GM23248 (cell line): ENCODE results near the gene CADPS2.

Experiments used
- EZH2 ChIP-seq: fragments of 200-600 bp; sonication (generic); IDR thresholded peaks from 2 replicates; pipeline ENCODE4 v1.6.1; 2018; ENCODE audit warnings: antibody characterized with exemption, mild to moderate bottlenecking; ENCODE audit not compliant: insufficient read depth, poor library complexity, severe bottlenecking
- EZH2phosphoT487 ChIP-seq: fragments of 200-600 bp; sonication (generic); IDR thresholded peaks from 2 replicates; pipeline ENCODE4 v1.6.1; 2018; ENCODE audit warnings: antibody characterized with exemption, moderate library complexity, mild to moderate bottlenecking, low read depth; ENCODE audit not compliant: insufficient read depth

DNA sequence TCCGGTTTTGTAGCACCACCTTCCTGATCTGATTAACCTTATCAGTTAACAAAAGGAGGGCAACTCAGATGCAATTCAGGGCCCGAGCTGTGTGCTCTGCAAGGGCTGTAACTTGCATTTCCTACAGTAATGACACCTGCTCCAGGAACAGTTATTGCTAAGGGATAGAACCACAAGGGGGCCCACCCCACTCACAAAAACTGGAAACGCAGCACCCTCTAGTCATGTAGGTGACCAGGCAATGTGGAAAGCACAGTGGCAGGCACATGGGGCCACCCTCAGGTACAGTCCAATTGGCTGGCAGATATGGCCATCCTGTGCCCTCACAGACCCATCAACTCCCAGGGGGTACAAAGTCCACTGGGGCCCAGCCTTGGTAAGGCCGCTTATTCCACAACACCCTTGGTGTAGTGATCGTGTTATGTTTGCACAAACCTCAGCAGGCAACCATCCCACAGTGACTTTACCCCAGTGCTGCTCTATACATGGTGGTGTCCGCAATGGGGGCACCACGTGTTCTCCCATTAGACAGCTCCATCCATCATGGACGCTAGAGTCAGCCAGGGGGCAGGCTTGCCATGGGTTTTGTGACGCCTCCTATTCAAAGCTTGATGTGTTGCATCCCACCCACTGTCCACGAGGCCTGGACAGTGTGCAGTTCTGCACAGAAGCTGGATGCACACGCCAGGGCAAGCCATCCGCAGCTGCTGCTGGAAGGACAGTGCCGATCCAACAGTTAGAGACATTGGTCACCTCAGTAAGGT, 196.7 kb downstream of the CADPS2 start:
- TF ChIP-seq EZH2 (no peak), EZH2phosphoT487 (no peak)
